Measurements from ENCODE around the gene LAMA5. TPM values are rescaled to one million over a fixed set of nuclear protein-coding genes. Genes with fewer than 3 reads are reported as not detected.
A peak's percentile ranks its signal among the peaks of the same experiment; 100 is the strongest.

Gene LAMA5
- total and polyA plus RNA-seq, 2 of the 8 experiments (the other 6 are each of a cell fraction or from before 2014, with no cell fraction given): 34.4 to 225 TPM

DNA sequence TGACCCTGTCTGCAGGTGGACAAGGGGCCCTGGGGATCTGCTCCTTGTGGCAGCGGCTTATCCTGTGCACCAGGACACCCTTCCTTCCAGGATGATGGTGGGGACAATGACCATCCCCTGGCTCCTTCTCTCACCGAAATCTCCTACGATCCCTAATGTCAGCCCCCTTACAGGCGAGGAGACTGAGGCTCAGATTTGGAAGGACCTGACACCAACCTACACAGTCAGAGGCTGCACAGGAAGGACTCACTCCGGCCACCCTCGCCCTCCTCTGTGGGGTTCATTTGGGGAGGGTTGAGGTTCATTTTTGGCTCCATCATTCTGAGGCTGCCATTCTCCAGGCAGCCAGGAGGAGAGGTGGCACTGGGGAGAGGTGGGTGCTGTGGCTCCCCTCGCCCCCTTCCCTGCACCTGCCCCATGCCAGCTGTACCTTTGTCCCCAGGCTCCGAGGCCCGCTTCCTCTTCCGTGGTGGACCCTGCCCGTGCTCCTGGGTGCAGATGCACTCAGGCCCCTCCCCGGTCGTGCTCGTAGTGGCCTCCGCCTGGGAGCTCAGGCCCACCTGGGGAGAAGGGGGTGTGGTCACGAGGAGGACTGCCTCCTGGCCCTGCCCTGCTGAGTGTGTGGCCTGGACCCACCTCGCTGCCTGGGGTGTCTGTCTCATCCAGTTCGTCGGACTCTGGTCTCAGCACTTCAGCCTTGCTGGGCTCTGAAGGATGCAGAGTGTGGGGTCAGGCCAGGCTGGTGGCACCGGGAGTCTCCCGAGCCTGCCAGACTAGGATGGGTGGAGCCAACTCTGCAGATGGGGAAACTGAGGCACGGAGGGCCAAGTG lies 45.3 kb upstream of the LAMA5 start:
- Histone ChIP-seq H2BK12ac (ENCODE audit: low read depth, low read length) (no peak overlapping the region), H4K91ac (replicated peaks; ENCODE audit: insufficient read length, low read length) (no peak overlapping the region), H4K5ac (ENCODE audit: insufficient read length, low read depth, low read length) (no peak overlapping the region), H3K23ac (ENCODE audit: insufficient read length) (no peak overlapping the region), H2BK120ac (replicated peaks; ENCODE audit: low read depth, low read length) (no peak overlapping the region), H3K27ac (ENCODE audit: low read depth, low read length) (no peak overlapping the region), H3K4me3 (ENCODE audit: extremely low read depth in 1 of 4, insufficient read depth in 2 of 4, low read depth in 3 of 4, low read length in 4 of 4) (no peak overlapping the region), H3K79me2 (ENCODE audit: control insufficient read depth in 1 of 2, insufficient read depth in 2 of 2, low read length in 2 of 2) (no peaks in the 10 kb centered on the region), H3K56ac (replicated peaks; ENCODE audit: insufficient read length, low read depth, low read length) (no peak overlapping the region), H2BK5ac (ENCODE audit: low read depth, low read length) (no peak overlapping the region), H3K27me3 (replicated peaks in 1 of 4; ENCODE audit: control insufficient read depth in 3 of 4, extremely low read depth in 1 of 4, insufficient read depth in 3 of 4, low read length in 3 of 4) (peaks cover 0 to 8% (median 0%) of the 10 kb centered on the region in 4 experiments; a peak in 2 of 7 replicates), H3K4ac (replicated peaks; ENCODE audit: insufficient read length, low read depth, low read length) (no peak overlapping the region), H4K8ac (ENCODE audit: extremely low read depth, insufficient read depth, low read length) (peak overlapping the region; percentile 57; the same call in 1 of the 2 replicates), H4K20me1 (replicated peaks in 1 of 2; ENCODE audit: control insufficient read depth in 1 of 2, insufficient read depth in 2 of 2, low read length in 2 of 2) (peaks cover 0 to 2% of the 10 kb centered on the region in 2 experiments), H3K79me1 (ENCODE audit: low read depth, low read length) (no peaks in the 10 kb centered on the region), H3K4me1 (replicated peaks in 1 of 4; ENCODE audit: control insufficient read depth in 3 of 4, insufficient read depth in 4 of 4, low read length in 3 of 4) (peaks cover 0 to 15% (median 2%) of the 10 kb centered on the region in 4 experiments; a peak in 4 of 7 replicates), H2BK15ac (ENCODE audit: low read length) (no peak overlapping the region), H2AK5ac (ENCODE audit: low read depth, low read length) (no peak overlapping the region), H2BK20ac (ENCODE audit: low read length) (no peak overlapping the region), H3K18ac (ENCODE audit: extremely low read depth, low read length) (no peak overlapping the region), H3K9ac (replicated peaks in 1 of 4; ENCODE audit: extremely low read depth in 1 of 4, low read depth in 3 of 4, low read length in 3 of 4) (no peak overlapping the region), H3K36me3 (ENCODE audit: control insufficient read depth in 2 of 4, insufficient read depth in 4 of 4, low read length in 3 of 4) (no peaks in the 10 kb centered on the region), H3K14ac (ENCODE audit: insufficient read length) (no peak overlapping the region), H3K4me2 (ENCODE audit: insufficient read depth in 1 of 2, low read depth in 2 of 2, low read length in 2 of 2) (no peak overlapping the region), H2AFZ (ENCODE audit: low read length) (no peak overlapping the region), H3K23me2 (ENCODE audit: low read depth, low read length) (no peaks in the 10 kb centered on the region; the same call in 1 of the 2 replicates), H3K9me3 (ENCODE audit: insufficient read depth in 2 of 2, low read depth in 1 of 2, low read length in 1 of 2) (no peaks in the 10 kb centered on the region)
- FAIRE-seq (no peak), DNase-seq (ENCODE audit: low read depth in 1 of 2, low spot score in 2 of 2) (no peak)
- POLR2A ChIA-PET (ENCODE audit: partially characterized antibody): no interaction called here
- CTCF ChIA-PET (ENCODE audit: partially characterized antibody): interaction anchor here (0.8 to 7.1 kb wide), 7 partner anchors 8 to 379 kb away, joined by 3 to 104 read pairs (median 10); partner anchors contain the start of gene RBBP8NL
- WGBS, 2 experiments (ENCODE audit: extremely low coverage in 1 of 2, insufficient coverage in 1 of 2, insufficient read length in 1 of 2, insufficient replicate concordance in 2 of 2, low coverage in 1 of 2, low lambda C conversion rate in 2 of 2, missing lambda C conversion rate in 1 of 2): 89% methylated on average over 21 of the region's 22 CpGs; no CpG with 5 or more reads in 1 of the 2 experiments
- TF ChIP-seq EP300 (IDR thresholded peaks at IDR 0.05; ENCODE audit: borderline replicate concordance in 1 of 2, low read depth in 2 of 2, low read length in 2 of 2): no peak
- TF ChIP-seq RAD21 (IDR thresholded peaks at IDR 0.05 in 1 of 2, conservative IDR thresholded peaks at IDR 0.05 in 1 of 2; ENCODE audit: low read depth in 2 of 2, low read length in 2 of 2): no peak
- no peak for TF ChIP-seq TBP (IDR thresholded peaks at IDR 0.05; ENCODE audit: low read depth, low read length)
- TF ChIP-seq SP4 (IDR thresholded peaks at IDR 0.05; ENCODE audit: low read length): no peak
- no peak for TF ChIP-seq HDAC6 (IDR thresholded peaks at IDR 0.05; ENCODE audit: low read depth, low read length)

All from H1 (cell line).